ENCODE results near the gene RHOU.

Gene RHOU

DNA sequence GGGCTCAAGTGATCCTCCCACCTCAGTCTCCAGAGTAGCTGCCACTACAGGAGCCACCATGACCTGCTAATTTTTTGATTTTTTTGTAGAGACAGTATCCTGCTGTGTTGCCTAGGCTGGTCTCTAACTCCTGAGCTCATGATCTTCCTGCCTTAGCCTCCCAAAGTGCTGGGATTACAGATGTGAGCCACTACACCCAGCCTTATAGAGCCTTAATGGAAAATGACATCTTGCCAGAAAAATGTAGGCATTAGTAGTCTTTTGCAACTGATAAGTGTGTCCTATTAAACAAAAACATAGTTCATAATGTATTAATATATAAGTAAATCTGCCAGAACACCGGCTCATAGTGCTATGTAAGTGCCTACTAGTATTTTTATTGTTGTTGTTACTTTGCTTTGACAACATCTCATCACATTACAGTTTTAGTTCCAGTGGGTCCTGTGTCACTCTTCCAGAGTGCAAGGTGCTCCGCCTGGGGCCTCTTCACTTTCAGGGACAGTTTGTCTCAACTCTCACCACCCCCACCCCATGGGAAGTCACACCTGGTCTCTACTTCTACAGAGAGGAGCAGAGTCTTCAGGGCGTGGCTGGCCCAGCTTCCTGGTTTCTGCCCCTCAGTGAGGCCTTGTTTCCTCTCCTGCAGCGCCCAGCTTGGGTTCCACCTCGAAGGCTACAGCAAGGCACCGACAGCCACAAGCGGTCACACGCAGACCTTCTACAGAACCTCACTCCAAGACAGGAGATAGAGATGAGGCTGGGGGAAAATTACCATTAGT is 30.1 kb downstream of the RHOU start:
- H3K4me3 ChIP-seq (ENCODE audit: low read depth, low read length): no peak overlapping the region
- no peak for DNase-seq (ENCODE audit: low read depth)
- TF ChIP-seq, protein P1, sequence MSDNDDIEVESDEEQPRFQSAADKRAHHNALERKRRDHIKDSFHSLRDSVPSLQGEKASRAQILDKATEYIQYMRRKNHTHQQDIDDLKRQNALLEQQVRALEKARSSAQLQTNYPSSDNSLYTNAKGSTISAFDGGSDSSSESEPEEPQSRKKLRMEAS (IDR thresholded peaks at IDR 0.05; ENCODE audit: low read depth, low read length): no peak
- TF ChIP-seq MYC (IDR thresholded peaks at IDR 0.05; ENCODE audit: low read depth, low read length): no peak
- TF ChIP-seq, protein P2, sequence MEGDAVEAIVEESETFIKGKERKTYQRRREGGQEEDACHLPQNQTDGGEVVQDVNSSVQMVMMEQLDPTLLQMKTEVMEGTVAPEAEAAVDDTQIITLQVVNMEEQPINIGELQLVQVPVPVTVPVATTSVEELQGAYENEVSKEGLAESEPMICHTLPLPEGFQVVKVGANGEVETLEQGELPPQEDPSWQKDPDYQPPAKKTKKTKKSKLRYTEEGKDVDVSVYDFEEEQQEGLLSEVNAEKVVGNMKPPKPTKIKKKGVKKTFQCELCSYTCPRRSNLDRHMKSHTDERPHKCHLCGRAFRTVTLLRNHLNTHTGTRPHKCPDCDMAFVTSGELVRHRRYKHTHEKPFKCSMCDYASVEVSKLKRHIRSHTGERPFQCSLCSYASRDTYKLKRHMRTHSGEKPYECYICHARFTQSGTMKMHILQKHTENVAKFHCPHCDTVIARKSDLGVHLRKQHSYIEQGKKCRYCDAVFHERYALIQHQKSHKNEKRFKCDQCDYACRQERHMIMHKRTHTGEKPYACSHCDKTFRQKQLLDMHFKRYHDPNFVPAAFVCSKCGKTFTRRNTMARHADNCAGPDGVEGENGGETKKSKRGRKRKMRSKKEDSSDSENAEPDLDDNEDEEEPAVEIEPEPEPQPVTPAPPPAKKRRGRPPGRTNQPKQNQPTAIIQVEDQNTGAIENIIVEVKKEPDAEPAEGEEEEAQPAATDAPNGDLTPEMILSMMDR (IDR thresholded peaks at IDR 0.05; ENCODE audit: low read depth, low read length): no peak
- no peak for TF ChIP-seq POLR2A (IDR thresholded peaks at IDR 0.05; ENCODE audit: extremely low read depth, insufficient read length)

DNA sequence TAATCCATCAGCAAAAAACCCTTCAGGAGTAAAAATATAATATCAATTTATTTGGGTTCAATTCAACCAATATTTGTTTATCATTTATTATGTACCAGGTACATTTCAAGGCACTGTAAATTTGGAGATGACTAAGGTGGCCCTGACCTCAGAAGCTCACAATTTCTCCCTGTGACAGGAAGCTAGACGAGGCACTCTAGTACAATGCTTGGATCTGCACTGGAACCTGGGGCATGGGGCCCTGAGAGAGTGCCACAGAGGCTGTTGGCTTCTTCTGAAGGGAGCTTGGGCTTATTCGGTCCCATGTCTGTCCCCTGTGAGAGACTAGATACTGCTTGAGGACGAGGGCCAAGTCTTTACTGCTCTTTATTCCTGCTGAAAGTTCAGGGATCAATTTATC is 31.5 kb downstream of the RHOU start:
- TF ChIP-seq, protein P2 (IDR thresholded peaks at IDR 0.05; ENCODE audit: low read depth, low read length): no peak
- no peak for TF ChIP-seq MYC (IDR thresholded peaks at IDR 0.05; ENCODE audit: low read depth, low read length)
- TF ChIP-seq, protein P1 (IDR thresholded peaks at IDR 0.05; ENCODE audit: low read depth, low read length): no peak
- TF ChIP-seq POLR2A (IDR thresholded peaks at IDR 0.05; ENCODE audit: extremely low read depth, insufficient read length): no peak
- DNase-seq (ENCODE audit: low read depth): no peak
- no peak overlapping the region for H3K4me3 ChIP-seq (ENCODE audit: low read depth, low read length)

DNA sequence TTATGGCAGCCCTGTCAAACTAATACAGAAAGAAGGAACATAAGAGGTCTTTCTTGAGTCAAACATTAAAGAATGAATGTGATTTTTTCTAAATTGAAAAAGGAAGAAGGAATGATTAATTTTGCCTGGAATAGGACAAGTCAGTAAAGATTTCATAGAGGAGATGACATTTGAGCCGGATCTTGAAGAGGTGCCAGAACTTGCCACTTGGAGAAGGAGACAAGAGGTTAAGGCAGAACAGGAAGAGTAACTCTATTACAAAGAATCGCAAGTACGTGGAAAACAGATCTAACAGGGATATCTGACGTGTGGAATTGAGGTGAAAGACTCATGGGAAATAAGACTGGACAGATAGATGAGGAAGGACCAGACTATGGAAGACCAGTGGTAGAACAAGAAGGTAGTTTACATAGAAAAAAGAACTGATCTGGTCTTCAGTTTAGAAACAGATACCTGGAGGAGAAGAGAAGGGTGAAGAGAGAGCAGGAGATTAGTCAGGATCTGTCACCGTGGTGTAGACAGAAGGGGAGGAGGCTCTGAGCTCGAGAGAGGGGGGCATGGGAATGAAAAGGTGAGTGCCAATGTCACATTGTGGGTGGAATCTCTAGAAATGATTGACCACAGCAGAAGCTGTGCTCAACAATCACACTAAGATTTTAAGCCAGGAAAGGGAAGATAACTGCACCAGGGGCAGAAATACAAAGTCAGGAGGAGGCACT is 32.5 kb downstream of the RHOU start:
- no peak for DNase-seq (ENCODE audit: low read depth)
- TF ChIP-seq, protein P2 (IDR thresholded peaks at IDR 0.05; ENCODE audit: low read depth, low read length): no peak
- TF ChIP-seq, protein P1 (IDR thresholded peaks at IDR 0.05; ENCODE audit: low read depth, low read length): no peak
- TF ChIP-seq MYC (IDR thresholded peaks at IDR 0.05; ENCODE audit: low read depth, low read length): no peak
- TF ChIP-seq POLR2A (IDR thresholded peaks at IDR 0.05; ENCODE audit: extremely low read depth, insufficient read length): no peak
- H3K4me3 ChIP-seq (ENCODE audit: low read depth, low read length): no peak overlapping the region

DNA sequence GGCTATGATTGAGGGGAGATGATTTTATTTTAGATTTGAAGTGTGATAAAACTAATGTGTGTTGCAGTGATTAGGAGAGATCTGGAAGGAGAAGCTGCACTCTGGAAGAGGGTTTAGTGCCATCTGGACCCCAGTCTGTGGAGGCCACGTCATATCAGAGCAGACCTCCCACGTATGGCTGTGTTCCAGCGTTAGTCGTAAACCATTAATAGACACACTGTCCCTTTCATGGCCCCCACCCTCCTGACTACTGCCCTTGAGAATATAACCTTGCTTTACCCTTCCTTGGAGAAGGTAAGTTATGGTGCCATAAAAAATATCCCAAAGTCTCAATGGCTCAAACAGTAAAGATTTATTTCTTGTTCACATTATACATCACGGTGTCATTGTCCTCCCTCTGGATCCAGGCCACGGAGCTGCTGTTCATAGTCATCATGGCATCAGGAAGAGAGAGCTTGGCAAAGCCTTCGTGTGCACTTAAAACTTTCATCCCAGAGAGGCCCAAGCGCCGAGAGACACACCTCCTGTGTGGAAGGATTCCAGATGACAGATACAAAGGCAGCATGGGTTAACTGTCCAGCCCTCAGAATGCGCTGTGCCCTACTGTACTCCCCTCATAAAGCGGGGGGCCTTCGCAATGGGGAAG is 33.2 kb downstream of the RHOU start:
- TF ChIP-seq, protein P2 (IDR thresholded peaks at IDR 0.05; ENCODE audit: low read depth, low read length): no peak
- TF ChIP-seq MYC (IDR thresholded peaks at IDR 0.05; ENCODE audit: low read depth, low read length) (no peak), POLR2A (IDR thresholded peaks at IDR 0.05; ENCODE audit: extremely low read depth, insufficient read length) (no peak)
- TF ChIP-seq, protein P1 (IDR thresholded peaks at IDR 0.05; ENCODE audit: low read depth, low read length): no peak
- no peak overlapping the region for H3K4me3 ChIP-seq (ENCODE audit: low read depth, low read length)
- no peak for DNase-seq (ENCODE audit: low read depth)

DNA sequence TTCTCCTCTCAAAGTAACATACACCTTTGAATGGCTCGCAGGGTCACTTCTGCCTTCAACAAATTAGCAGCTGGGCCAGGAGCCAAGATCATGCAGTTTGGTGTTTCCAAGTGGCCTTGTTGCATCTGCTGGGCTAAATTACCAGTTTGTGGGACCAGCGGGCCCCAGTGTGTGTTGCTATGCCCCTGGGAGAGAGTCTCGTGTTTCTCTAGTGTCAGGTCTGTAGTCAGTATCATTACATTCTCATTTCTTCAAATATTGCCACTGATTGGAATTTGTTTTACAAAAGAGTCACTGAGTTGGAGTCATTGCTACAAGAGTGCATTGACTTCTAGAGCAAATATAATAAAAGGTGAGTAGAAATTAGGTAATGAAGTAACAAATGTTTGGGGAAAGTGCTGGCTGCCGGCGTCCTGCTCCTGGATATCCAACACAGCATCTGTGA is 35.5 kb downstream of the RHOU start:
- no peak for DNase-seq (ENCODE audit: low read depth)
- TF ChIP-seq, protein P1 (IDR thresholded peaks at IDR 0.05; ENCODE audit: low read depth, low read length): no peak
- TF ChIP-seq, protein P2 (IDR thresholded peaks at IDR 0.05; ENCODE audit: low read depth, low read length): no peak
- TF ChIP-seq MYC (IDR thresholded peaks at IDR 0.05; ENCODE audit: low read depth, low read length) (no peak), POLR2A (IDR thresholded peaks at IDR 0.05; ENCODE audit: extremely low read depth, insufficient read length) (no peak)
- H3K4me3 ChIP-seq (ENCODE audit: low read depth, low read length): no peak overlapping the region

All from NB4 (cell line).